Mesendoderm (in vitro differentiated cells): ENCODE results near the gene CACNA1C.

Experiments
- DNase-seq: peaks from one replicate; pipeline ENCODE4 v3.0.0; 2013
- H2AK5ac ChIP-seq: 2 replicates; pipeline ENCODE4 v1.6.1; 2013; ENCODE audit warnings: low read length, inconsistent platforms
- H2BK120ac ChIP-seq: 2 replicates; pipeline ENCODE4 v1.6.1; 2013; ENCODE audit warnings: low read depth, mild to moderate bottlenecking, low read length, moderate library complexity, mixed read lengths
- H2BK15ac ChIP-seq: replicated peaks from 2 replicates; pipeline ENCODE4 v1.6.1; 2013; ENCODE audit warnings: low read depth, mild to moderate bottlenecking, moderate library complexity
- H2BK5ac ChIP-seq: 2 replicates; pipeline ENCODE4 v1.6.1; 2013; ENCODE audit warnings: low read length, inconsistent platforms
- H3K18ac ChIP-seq: 2 replicates; pipeline ENCODE4 v1.6.1; 2013; ENCODE audit warnings: mild to moderate bottlenecking, low read length, mixed read lengths
- H3K23ac ChIP-seq: one replicate; pipeline ENCODE4 v1.6.1; 2013; ENCODE audit warnings: low read length
- H3K27ac ChIP-seq: 2 replicates; pipeline ENCODE4 v1.5.1; 2013; ENCODE audit warnings: low read depth, mild to moderate bottlenecking, inconsistent platforms, low read length, moderate library complexity
- H3K27me3 ChIP-seq: 2 replicates; pipeline ENCODE4 v1.6.1; 2013; ENCODE audit warnings: low read length, control low read depth, mild to moderate bottlenecking, inconsistent platforms; ENCODE audit not compliant: insufficient read depth, poor library complexity
- H3K36me3 ChIP-seq: 2 replicates; pipeline ENCODE4 v1.6.1; 2013; ENCODE audit warnings: low read length, inconsistent platforms; ENCODE audit not compliant: control insufficient read depth, insufficient read depth
- H3K4ac ChIP-seq: one replicate; pipeline ENCODE4 v1.6.1; 2013; ENCODE audit warnings: low read depth, mild to moderate bottlenecking, low read length, moderate library complexity
- H3K4me1 ChIP-seq: 2 replicates; pipeline ENCODE4 v1.6.1; 2013; ENCODE audit warnings: low read depth, low read length, inconsistent platforms; ENCODE audit not compliant: control insufficient read depth
- H3K4me2 ChIP-seq: 2 replicates; pipeline ENCODE4 v1.6.1; 2013; ENCODE audit warnings: low read length
- H3K4me3 ChIP-seq: 2 replicates; pipeline ENCODE4 v1.5.1; 2013; ENCODE audit warnings: mild to moderate bottlenecking, low read length
- H3K56ac ChIP-seq: one replicate; pipeline ENCODE4 v1.6.1; 2013; ENCODE audit warnings: low read length
- H3K79me1 ChIP-seq: 2 replicates; pipeline ENCODE4 v1.6.1; 2013; ENCODE audit warnings: low read length, inconsistent platforms
- H3K79me2 ChIP-seq: 2 replicates; pipeline ENCODE4 v1.6.1; 2013; ENCODE audit warnings: mild to moderate bottlenecking, low read length; ENCODE audit not compliant: control insufficient read depth, insufficient read depth
- H3K9ac ChIP-seq: 2 replicates; pipeline ENCODE4 v1.6.1; 2013; ENCODE audit warnings: low read length, inconsistent platforms
- H4K5ac ChIP-seq: one replicate; pipeline ENCODE4 v1.6.1; 2013; ENCODE audit warnings: low read length
- H4K8ac ChIP-seq: one replicate; pipeline ENCODE4 v1.6.1; 2013; ENCODE audit warnings: low read depth, mild to moderate bottlenecking, control low read depth, low read length, moderate library complexity
- WGBS: extraction: QIAGEN DNeasy Blood & Tissue Kit; methylation state at CpG from one replicate; pipeline ENCODE4 v1.1.7; 2013; ENCODE audit warnings: low lambda C conversion rate, missing lambda C conversion rate; ENCODE audit not compliant: insufficient coverage; ENCODE audit errors: extremely low coverage; 5-methylcytosine and 5-hydroxymethylcytosine counted together

Gene CACNA1C

DNA sequence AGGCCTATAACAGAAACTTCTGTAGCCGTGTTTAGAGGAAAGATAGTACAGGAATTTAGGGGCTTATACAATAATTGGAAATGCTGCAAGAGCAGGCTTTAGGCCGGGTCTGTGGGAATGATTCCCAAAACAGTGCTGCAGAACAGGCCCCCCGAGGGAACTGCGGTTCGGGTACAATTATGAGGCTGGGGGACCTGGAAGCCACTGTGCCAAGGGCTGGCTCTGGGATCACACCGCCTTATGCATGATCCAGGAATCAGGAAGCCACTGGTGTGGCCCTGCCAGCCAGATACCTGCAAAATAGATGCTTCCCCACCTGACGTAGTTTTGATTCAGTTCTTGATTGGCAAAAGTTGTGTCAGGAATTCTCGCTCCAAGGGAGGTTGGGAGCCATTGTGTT is 55.4 kb downstream of the CACNA1C start:
- Histone ChIP-seq H3K56ac (no peak overlapping the region), H2BK15ac (no peak overlapping the region), H3K18ac (no peak overlapping the region), H3K4me3 (no peak overlapping the region), H4K5ac (no peak overlapping the region), H3K23ac (no peak overlapping the region), H3K4ac (no peak overlapping the region), H3K27me3 (no peaks in the 10 kb centered on the region), H3K27ac (no peak overlapping the region), H3K36me3 (no peaks in the 10 kb centered on the region), H2BK120ac (no peak overlapping the region), H2BK5ac (no peak overlapping the region), H3K79me2 (no peaks in the 10 kb centered on the region), H2AK5ac (no peak overlapping the region), H3K4me1 (no peaks in the 10 kb centered on the region), H3K4me2 (no peak overlapping the region), H4K8ac (no peak overlapping the region), H3K9ac (no peak overlapping the region), H3K79me1 (no peaks in the 10 kb centered on the region)
- DNase-seq, result no peak
- no CpG with 5 or more reads among the region's 8 CpGs for WGBS

DNA sequence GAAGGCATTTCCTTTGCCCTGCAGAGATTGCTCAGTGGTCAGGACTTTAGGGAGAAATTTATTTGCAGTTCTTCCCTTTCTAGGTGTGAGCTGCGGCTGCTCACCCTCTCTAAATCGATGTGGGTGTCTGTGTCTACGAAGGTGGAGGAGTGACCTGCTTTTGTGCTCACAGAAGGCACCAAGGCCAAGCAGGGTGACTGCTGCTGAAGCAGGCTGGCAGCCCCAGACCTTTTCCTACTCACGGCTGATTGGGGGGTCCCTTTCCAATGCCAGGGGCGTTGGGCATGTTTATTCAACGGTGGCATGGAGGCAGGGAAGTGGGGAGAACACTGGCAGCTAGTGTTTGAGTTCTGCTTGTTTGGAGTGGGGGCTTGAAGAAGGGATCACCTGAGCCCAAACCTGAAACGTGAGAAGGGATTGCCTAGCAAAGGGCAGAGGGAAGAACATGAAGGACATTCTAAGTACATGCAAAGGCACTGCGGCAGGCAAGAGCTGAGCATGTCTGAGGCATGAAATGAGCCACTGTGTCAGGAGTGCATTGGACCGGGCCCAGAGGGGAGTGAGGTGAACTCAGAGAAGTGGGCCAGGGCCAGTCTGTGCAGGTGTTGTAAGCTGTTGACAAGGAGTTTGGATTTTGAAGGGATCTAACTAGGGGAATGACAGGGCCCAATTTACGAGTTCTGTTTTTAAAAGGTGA is 56.3 kb downstream of the CACNA1C start:
- no peak overlapping the region for H2BK120ac ChIP-seq
- no peak overlapping the region for H3K4me2 ChIP-seq
- H3K4me1 ChIP-seq, result no peaks in the 10 kb centered on the region
- H3K4ac ChIP-seq, result no peak overlapping the region
- H3K9ac ChIP-seq, result no peak overlapping the region
- H3K27ac ChIP-seq, result no peak overlapping the region
- H3K23ac ChIP-seq, result no peak overlapping the region
- no peaks in the 10 kb centered on the region for H3K79me1 ChIP-seq
- WGBS, result no CpG with 5 or more reads among the region's 10 CpGs
- H4K5ac ChIP-seq, result no peak overlapping the region
- H2AK5ac ChIP-seq, result no peak overlapping the region
- no peak overlapping the region for H2BK15ac ChIP-seq
- H3K36me3 ChIP-seq, result no peaks in the 10 kb centered on the region
- no peak overlapping the region for H3K56ac ChIP-seq
- H3K4me3 ChIP-seq, result no peak overlapping the region
- no peak for DNase-seq
- no peak overlapping the region for H2BK5ac ChIP-seq
- H3K27me3 ChIP-seq, result no peaks in the 10 kb centered on the region
- no peak overlapping the region for H4K8ac ChIP-seq
- no peaks in the 10 kb centered on the region for H3K79me2 ChIP-seq
- no peak overlapping the region for H3K18ac ChIP-seq

DNA sequence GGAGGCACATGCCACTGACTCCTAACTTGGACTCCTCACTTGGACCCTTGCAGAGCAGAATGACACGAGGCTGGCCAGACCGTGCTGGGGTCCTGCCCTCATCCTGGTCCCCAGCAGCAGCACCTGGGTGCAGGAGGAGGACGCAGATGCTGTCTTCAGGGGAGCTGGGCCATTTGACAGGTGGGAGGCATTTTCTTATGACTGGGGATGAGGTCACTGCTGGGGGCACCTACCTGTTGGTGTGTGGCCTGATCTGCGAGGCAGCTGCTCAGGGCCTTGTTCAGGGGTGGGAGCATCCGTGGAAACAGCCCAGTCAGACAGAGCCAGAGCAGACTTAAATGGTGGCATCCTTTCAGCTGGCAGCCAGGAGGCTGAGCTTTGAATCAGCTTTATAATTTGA is 57.3 kb downstream of the CACNA1C start:
- Histone ChIP-seq H4K8ac (no peak overlapping the region), H3K27ac (no peak overlapping the region), H3K4ac (no peak overlapping the region), H2BK15ac (no peak overlapping the region), H2AK5ac (no peak overlapping the region), H3K18ac (no peak overlapping the region), H3K36me3 (no peaks in the 10 kb centered on the region), H2BK5ac (no peak overlapping the region), H3K79me2 (no peaks in the 10 kb centered on the region), H4K5ac (no peak overlapping the region), H3K27me3 (no peaks in the 10 kb centered on the region), H3K56ac (no peak overlapping the region), H3K23ac (no peak overlapping the region), H3K79me1 (no peaks in the 10 kb centered on the region), H3K4me1 (no peaks in the 10 kb centered on the region), H3K9ac (no peak overlapping the region), H3K4me2 (no peak overlapping the region), H2BK120ac (no peak overlapping the region), H3K4me3 (no peak overlapping the region)
- WGBS, result no CpG with 5 or more reads among the region's 5 CpGs
- DNase-seq, result no peak

DNA sequence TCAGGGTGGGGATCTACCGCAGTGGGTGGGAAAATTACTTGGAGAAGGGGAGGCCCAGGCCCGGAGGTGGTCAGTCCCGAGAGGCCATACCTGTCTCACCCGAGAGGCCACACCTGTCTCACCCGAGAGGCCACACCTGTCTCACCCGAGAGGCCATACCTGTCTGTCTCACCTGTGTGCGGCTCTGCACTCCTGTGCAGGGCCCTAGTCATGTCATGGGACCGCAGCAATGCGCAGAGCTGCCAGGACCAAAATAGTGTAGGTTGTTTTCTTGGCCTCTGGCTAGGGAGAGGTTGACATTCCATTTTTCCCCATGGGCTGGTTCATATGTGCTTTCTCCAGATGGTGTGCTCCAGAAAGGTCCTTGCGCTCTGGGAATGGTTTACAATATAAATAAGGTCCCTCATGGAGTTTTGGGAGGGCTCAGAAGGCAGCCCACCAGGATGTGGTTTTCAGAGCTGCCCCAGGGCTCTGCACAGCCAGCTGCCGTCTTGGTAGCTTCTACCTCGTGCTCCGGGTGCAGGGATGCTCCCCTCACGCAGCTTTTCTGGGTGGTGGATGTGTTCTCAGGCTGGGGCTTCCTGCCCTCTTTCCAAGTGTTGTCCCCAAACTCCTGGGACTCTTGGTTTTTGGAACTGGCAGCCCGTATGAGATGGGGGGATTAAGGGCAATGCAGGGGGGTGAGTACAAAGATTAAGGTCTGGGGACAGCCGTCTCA is 58.2 kb downstream of the CACNA1C start:
- Histone ChIP-seq H3K23ac (no peak overlapping the region), H3K79me1 (no peaks in the 10 kb centered on the region), H3K18ac (no peak overlapping the region), H2BK15ac (no peak overlapping the region), H3K4ac (no peak overlapping the region), H2BK120ac (no peak overlapping the region), H3K4me3 (no peak overlapping the region), H4K5ac (no peak overlapping the region), H3K79me2 (no peaks in the 10 kb centered on the region), H3K4me1 (no peaks in the 10 kb centered on the region), H3K27ac (no peak overlapping the region), H3K56ac (no peak overlapping the region), H3K36me3 (no peaks in the 10 kb centered on the region), H3K27me3 (no peaks in the 10 kb centered on the region), H2BK5ac (no peak overlapping the region), H3K4me2 (no peak overlapping the region), H4K8ac (no peak overlapping the region), H3K9ac (no peak overlapping the region), H2AK5ac (no peak overlapping the region)
- no CpG with 5 or more reads among the region's 16 CpGs for WGBS
- DNase-seq, result no peak

DNA sequence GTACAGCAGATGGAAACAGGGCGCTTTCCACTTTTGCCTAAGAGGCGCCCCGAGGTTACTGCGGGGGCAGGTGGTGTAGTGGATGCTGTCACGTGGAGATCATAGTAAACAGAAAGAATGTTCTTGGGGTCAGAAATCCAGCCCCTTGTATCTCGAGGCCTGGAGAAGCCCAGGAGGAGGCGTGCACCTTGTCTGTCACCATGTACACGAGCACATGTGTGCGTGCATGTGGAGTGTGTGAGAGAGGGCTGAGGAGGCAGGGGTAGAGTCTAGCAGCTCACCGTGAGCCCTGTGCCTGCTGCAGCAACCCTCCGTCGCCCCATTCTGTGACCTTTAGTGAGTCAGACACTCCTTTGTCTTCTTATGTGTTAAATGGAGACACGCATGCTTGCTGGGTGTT is 59.0 kb downstream of the CACNA1C start:
- Histone ChIP-seq H3K27me3 (no peaks in the 10 kb centered on the region), H3K4me3 (no peak overlapping the region), H3K27ac (no peak overlapping the region), H3K18ac (no peak overlapping the region), H3K9ac (no peak overlapping the region), H2BK15ac (no peak overlapping the region), H2BK120ac (no peak overlapping the region), H3K79me2 (no peaks in the 10 kb centered on the region), H2AK5ac (no peak overlapping the region), H3K4me2 (no peak overlapping the region), H2BK5ac (no peak overlapping the region), H3K23ac (no peak overlapping the region), H3K4me1 (no peaks in the 10 kb centered on the region), H3K36me3 (no peaks in the 10 kb centered on the region), H3K4ac (no peak overlapping the region), H4K5ac (no peak overlapping the region), H3K79me1 (no peaks in the 10 kb centered on the region), H3K56ac (no peak overlapping the region), H4K8ac (no peak overlapping the region)
- DNase-seq, result no peak
- no CpG with 5 or more reads among the region's 13 CpGs for WGBS
